ENCODE measurements around the gene CHCHD6.

Gene CHCHD6

DNA sequence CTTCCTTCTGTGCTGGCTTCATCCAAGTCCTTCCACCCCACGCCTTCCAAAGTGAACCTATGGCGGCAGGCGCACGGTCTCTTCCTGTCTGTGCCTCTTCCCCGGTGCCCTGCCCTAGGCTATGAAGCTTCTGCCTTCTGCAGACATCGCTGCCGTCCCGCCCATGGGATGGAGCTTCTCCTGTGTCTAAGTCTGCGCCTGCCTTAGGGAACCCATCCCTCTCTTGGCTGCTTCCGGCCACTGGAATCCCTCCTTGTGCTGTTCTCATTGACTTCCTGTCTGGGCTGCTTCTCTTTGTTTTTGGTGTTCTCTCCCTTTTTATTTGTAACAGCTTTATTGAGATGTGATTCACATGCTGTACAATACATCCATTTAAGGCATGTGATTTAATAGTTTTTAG lies 17.2 kb downstream of the CHCHD6 start:
- no peaks in the 10 kb centered on the region for H3K27me3 ChIP-seq (ENCODE audit: low read length)
- H3F3A ChIP-seq (ENCODE audit: insufficient read depth): no peaks in the 10 kb centered on the region
- no peaks in the 10 kb centered on the region for H3K36me3 ChIP-seq (ENCODE audit: low read length)
- H4K20me1 ChIP-seq (ENCODE audit: low read depth, low read length): no peaks in the 10 kb centered on the region
- no peak overlapping the region for H3K4me2 ChIP-seq (ENCODE audit: low read depth, low read length, poor library complexity, severe bottlenecking)
- no peak overlapping the region for H2AFZ ChIP-seq (ENCODE audit: low read depth, low read length, severe bottlenecking)
- H3K9me2 ChIP-seq (replicated peaks; ENCODE audit: insufficient read depth, low read length): no peaks in the 10 kb centered on the region
- TF ChIP-seq, protein P1, sequence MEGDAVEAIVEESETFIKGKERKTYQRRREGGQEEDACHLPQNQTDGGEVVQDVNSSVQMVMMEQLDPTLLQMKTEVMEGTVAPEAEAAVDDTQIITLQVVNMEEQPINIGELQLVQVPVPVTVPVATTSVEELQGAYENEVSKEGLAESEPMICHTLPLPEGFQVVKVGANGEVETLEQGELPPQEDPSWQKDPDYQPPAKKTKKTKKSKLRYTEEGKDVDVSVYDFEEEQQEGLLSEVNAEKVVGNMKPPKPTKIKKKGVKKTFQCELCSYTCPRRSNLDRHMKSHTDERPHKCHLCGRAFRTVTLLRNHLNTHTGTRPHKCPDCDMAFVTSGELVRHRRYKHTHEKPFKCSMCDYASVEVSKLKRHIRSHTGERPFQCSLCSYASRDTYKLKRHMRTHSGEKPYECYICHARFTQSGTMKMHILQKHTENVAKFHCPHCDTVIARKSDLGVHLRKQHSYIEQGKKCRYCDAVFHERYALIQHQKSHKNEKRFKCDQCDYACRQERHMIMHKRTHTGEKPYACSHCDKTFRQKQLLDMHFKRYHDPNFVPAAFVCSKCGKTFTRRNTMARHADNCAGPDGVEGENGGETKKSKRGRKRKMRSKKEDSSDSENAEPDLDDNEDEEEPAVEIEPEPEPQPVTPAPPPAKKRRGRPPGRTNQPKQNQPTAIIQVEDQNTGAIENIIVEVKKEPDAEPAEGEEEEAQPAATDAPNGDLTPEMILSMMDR (IDR thresholded peaks at IDR 0.05; ENCODE audit: insufficient read depth, low read length, poor library complexity, severe bottlenecking): no peak
- TF ChIP-seq EZH2phosphoT487 (conservative IDR thresholded peaks at IDR 0.05; ENCODE audit: low read length): no peak
- no peaks in the 10 kb centered on the region for H3K9me3 ChIP-seq (ENCODE audit: insufficient read depth, low read length)
- no peak overlapping the region for H3K4me3 ChIP-seq (ENCODE audit: insufficient read depth, low read length, poor library complexity, severe bottlenecking)
- H3K79me2 ChIP-seq (ENCODE audit: insufficient read depth, low read length): no peaks in the 10 kb centered on the region
- no peak overlapping the region for H3K27ac ChIP-seq (ENCODE audit: low read depth, low read length)
- H3K9ac ChIP-seq (ENCODE audit: low read length): no peak overlapping the region

DNA sequence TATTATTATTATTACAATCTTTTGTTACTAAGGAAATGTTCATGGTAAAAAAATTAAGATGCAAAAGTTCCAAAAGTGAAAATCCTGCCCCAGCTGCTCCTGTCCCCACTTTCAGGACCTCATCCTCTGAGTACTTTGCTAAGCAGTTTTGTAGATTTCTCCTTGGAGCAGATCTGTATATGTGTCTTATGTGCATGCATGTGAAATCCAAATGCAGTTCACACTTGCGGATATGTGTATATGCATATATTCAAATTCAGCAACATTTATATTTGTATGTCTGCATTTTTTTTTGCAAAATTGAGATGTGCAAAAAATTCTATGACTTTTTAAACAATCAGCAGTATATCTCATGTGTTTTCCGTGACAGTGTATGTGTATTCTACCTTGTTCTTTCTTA lies 19.2 kb downstream of the CHCHD6 start:
- no peak overlapping the region for H3K9ac ChIP-seq (ENCODE audit: low read length)
- no peaks in the 10 kb centered on the region for H3K36me3 ChIP-seq (ENCODE audit: low read length)
- no peaks in the 10 kb centered on the region for H3F3A ChIP-seq (ENCODE audit: insufficient read depth)
- H3K4me2 ChIP-seq (ENCODE audit: low read depth, low read length, poor library complexity, severe bottlenecking): no peak overlapping the region
- H3K9me2 ChIP-seq (replicated peaks; ENCODE audit: insufficient read depth, low read length): no peaks in the 10 kb centered on the region
- H4K20me1 ChIP-seq (ENCODE audit: low read depth, low read length): no peaks in the 10 kb centered on the region
- no peaks in the 10 kb centered on the region for H3K9me3 ChIP-seq (ENCODE audit: insufficient read depth, low read length)
- no peak overlapping the region for H3K4me3 ChIP-seq (ENCODE audit: insufficient read depth, low read length, poor library complexity, severe bottlenecking)
- H3K27ac ChIP-seq (ENCODE audit: low read depth, low read length): no peak overlapping the region
- H3K27me3 ChIP-seq (ENCODE audit: low read length): no peaks in the 10 kb centered on the region
- no peaks in the 10 kb centered on the region for H3K79me2 ChIP-seq (ENCODE audit: insufficient read depth, low read length)
- TF ChIP-seq, protein P1 (IDR thresholded peaks at IDR 0.05; ENCODE audit: insufficient read depth, low read length, poor library complexity, severe bottlenecking): no peak
- TF ChIP-seq EZH2phosphoT487 (conservative IDR thresholded peaks at IDR 0.05; ENCODE audit: low read length): no peak
- no peak overlapping the region for H2AFZ ChIP-seq (ENCODE audit: low read depth, low read length, severe bottlenecking)

DNA sequence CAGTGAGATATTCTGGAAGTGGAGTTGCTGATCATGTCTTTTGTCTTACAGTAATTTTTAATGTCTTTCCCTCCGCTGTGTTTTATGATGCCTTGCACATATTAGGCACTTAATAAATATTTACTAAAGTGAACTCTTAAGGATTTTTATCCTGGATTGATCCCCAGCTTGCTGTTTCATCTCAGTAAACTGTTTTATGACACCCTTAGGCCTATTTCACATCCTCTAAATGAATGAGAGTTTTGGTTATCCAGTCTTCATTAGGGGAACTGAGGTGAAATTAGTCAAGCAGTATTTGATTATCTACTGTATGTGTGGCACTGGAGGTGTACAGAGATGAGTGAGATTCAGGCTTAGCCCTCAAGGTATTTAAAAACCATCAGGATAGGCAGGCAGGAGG lies 19.8 kb downstream of the CHCHD6 start:
- Histone ChIP-seq H3K36me3 (ENCODE audit: low read length) (no peaks in the 10 kb centered on the region), H3K9me2 (replicated peaks; ENCODE audit: insufficient read depth, low read length) (no peaks in the 10 kb centered on the region), H3K4me2 (ENCODE audit: low read depth, low read length, poor library complexity, severe bottlenecking) (no peak overlapping the region), H3K9me3 (ENCODE audit: insufficient read depth, low read length) (no peaks in the 10 kb centered on the region), H3K79me2 (ENCODE audit: insufficient read depth, low read length) (no peaks in the 10 kb centered on the region), H3F3A (ENCODE audit: insufficient read depth) (no peaks in the 10 kb centered on the region), H3K27me3 (ENCODE audit: low read length) (no peaks in the 10 kb centered on the region), H3K27ac (ENCODE audit: low read depth, low read length) (no peak overlapping the region), H3K9ac (ENCODE audit: low read length) (no peak overlapping the region), H4K20me1 (ENCODE audit: low read depth, low read length) (no peaks in the 10 kb centered on the region), H2AFZ (ENCODE audit: low read depth, low read length, severe bottlenecking) (no peak overlapping the region), H3K4me3 (ENCODE audit: insufficient read depth, low read length, poor library complexity, severe bottlenecking) (no peak overlapping the region)
- TF ChIP-seq, protein P1 (IDR thresholded peaks at IDR 0.05; ENCODE audit: insufficient read depth, low read length, poor library complexity, severe bottlenecking): no peak
- TF ChIP-seq EZH2phosphoT487 (conservative IDR thresholded peaks at IDR 0.05; ENCODE audit: low read length): no peak
